Breast epithelium (tissue), 4 donors: ENCODE data around the gene CATSPERZ. TPM values are rescaled to one million over a fixed set of nuclear protein-coding genes. Genes with fewer than 3 reads are reported as not detected.
A peak's percentile ranks its signal among the peaks of the same experiment; 100 is the strongest.
"Not testable (repeated sequence)": the region's sequence is repeated elsewhere in the genome, so short reads cannot be mapped to it uniquely, and the experiment has no call there.

Source experiments
- DNase-seq, 2 donors: peaks; one replicate each; pipeline ENCODE4 v3.0.0-alpha.2; 2019; ENCODE audit warnings: low spot score in 2 of 2
- H3K27ac ChIP-seq, 2 donors: fragments of 200-600 bp; sonication (generic) in 1 of 2; one replicate each; pipeline ENCODE4 v1.5.1; 2016 to 2019; ENCODE audit warnings: mild to moderate bottlenecking in 1 of 2
- H3K27me3 ChIP-seq, 2 donors: fragments of 200-600 bp; sonication (generic) in 1 of 2; one replicate each; pipeline versions ENCODE4 v1.5.1 to v1.6.0; 2017 to 2019; ENCODE audit warnings: control low read depth in 1 of 2, mild to moderate bottlenecking in 1 of 2
- H3K36me3 ChIP-seq: fragments of 200-600 bp; one replicate; pipeline ENCODE4 v1.5.1; 2019
- H3K4me1 ChIP-seq, 2 donors: fragments of 200-600 bp; sonication (generic); one replicate each; pipeline ENCODE4 v1.5.1; 2016 to 2019; ENCODE audit warnings: control low read depth in 1 of 2
- H3K4me3 ChIP-seq, 3 donors: fragments of 200-600 bp; sonication (generic); 1 replicate in 2 of 3; 2 replicates in 1 of 3; pipeline ENCODE4 v1.5.1; 2016 to 2019; ENCODE audit warnings: mild to moderate bottlenecking in 3 of 3, moderate library complexity in 2 of 3
- H3K9me3 ChIP-seq, 2 donors: fragments of 200-600 bp; sonication (generic) in 1 of 2; one replicate each; pipeline ENCODE4 v1.5.1; 2016 to 2019; ENCODE audit warnings: control low read depth in 1 of 2
- POLR2A ChIP-seq: fragments of 450-650 bp; IDR thresholded peaks from one replicate; pipeline ENCODE4 v1.6.1; 2016; ENCODE audit warnings: antibody characterized with exemption, mild to moderate bottlenecking, moderate library complexity
- POLR2AphosphoS5 ChIP-seq, 3 donors: sonication (generic); formaldehyde crosslinking; IDR thresholded peaks; one replicate each; pipeline ENCODE4 v1.6.1; 2017; ENCODE audit warnings: antibody characterized with exemption in 3 of 3
- intact Hi-C: fragments of 100-400 bp; cut with DNase I; formaldehyde crosslinking; loops from one replicate; pipeline ENCODE4 v1.15.1; 2023; ENCODE audit warnings: low total_unique reads
- total RNA-seq, 3 donors: library from RNA; depleted of rRNA; stranded (reverse); fragments of >200 nt; gene quantifications; one replicate each; pipeline ENCODE4 v1.1.0, GENCODE V29; 2016
- TF ChIP-seq, protein P1 (sequence below), 3 donors: fragments of 450-650 bp; IDR thresholded peaks; one replicate each; pipeline ENCODE4 v1.5.1; 2016 to 2017; ENCODE audit warnings: antibody characterized with exemption in 3 of 3, mild to moderate bottlenecking in 3 of 3, moderate library complexity in 3 of 3

CATSPERZ gene
- total RNA-seq, 3 donors from 2014 or later, result 1.8 TPM; not detected in 2

DNA sequence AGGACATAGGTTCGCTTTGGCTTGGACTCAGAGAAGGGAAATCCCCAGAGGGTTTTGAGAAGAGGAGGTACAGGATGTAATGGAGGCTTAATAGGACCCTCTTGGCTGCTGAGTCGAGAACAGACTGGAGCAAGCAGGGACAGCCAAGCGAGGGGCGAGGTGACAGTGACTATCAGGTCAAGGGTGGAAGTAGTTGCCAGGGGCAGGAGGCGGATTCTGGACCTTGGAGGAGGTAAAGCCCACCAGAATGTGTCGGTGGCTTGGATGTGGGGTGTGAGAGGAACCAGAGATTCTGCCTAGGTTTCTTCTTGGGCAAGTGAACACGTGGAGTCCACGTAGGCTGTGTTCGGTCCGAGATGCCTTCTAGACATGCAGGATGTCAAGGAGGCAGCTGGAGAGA is 12.8 kb downstream of the CATSPERZ start:
- no peak for TF ChIP-seq POLR2AphosphoS5 (IDR thresholded peaks at IDR 0.05)
- no peak for DNase-seq
- Histone ChIP-seq H3K9me3 (no peaks in the 10 kb centered on the region), H3K27me3 (no peaks in the 10 kb centered on the region), H3K27ac (peak overlapping the region; percentile 62 to 78), H3K4me3 (no peak overlapping the region), H3K4me1 (peaks cover 0 to 6% of the 10 kb centered on the region in 2 donors), H3K36me3 (no peaks in the 10 kb centered on the region)
- intact Hi-C loops, result no loop called here

DNA sequence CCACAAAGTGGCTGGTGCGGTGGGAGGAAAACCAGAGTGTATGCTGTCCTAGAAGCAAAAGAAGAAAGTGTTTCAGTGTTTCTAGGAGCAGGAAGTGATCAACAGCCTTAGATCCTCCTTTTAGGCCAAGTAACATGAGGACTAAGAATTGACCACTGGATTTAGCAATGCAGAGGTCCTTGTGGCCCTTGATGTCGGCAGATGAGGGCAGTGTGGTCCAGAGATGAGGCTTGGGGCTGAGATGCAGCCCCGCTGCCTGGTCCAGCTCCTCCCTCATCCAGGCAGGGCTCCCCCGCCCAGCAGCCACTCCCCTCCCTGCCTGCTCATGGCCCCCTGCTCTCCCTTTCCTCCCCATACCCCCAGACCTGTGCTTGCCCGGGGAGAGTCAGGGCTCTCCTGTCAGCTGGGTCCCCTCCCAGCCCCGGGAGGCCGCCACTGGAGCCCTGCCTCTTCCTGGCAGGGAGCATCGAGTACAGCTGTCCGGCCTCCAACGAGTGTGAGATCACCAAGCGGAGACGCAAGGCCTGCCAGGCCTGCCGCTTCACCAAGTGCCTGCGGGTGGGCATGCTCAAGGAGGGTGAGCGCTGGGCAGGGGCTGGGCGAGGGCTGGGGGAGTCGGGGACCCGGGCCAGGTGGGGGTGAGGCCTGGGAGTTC is 13.5 kb downstream of the CATSPERZ start:
- Histone ChIP-seq H3K27me3 (no peaks in the 10 kb centered on the region), H3K36me3 (no peaks in the 10 kb centered on the region), H3K9me3 (no peaks in the 10 kb centered on the region), H3K4me1 (peaks cover 0 to 6% of the 10 kb centered on the region in 2 donors), H3K27ac (peak overlapping the region; percentile 62 to 78), H3K4me3 (peak overlapping the region in 2 of 3 donors; percentile 9 to 44)
- TF ChIP-seq, protein P1, sequence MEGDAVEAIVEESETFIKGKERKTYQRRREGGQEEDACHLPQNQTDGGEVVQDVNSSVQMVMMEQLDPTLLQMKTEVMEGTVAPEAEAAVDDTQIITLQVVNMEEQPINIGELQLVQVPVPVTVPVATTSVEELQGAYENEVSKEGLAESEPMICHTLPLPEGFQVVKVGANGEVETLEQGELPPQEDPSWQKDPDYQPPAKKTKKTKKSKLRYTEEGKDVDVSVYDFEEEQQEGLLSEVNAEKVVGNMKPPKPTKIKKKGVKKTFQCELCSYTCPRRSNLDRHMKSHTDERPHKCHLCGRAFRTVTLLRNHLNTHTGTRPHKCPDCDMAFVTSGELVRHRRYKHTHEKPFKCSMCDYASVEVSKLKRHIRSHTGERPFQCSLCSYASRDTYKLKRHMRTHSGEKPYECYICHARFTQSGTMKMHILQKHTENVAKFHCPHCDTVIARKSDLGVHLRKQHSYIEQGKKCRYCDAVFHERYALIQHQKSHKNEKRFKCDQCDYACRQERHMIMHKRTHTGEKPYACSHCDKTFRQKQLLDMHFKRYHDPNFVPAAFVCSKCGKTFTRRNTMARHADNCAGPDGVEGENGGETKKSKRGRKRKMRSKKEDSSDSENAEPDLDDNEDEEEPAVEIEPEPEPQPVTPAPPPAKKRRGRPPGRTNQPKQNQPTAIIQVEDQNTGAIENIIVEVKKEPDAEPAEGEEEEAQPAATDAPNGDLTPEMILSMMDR (IDR thresholded peaks at IDR 0.05), result no peak
- TF ChIP-seq POLR2AphosphoS5 (IDR thresholded peaks at IDR 0.05) (no peak), POLR2A (no peak)
- intact Hi-C loops, result no loop called here
- no peak for DNase-seq

DNA sequence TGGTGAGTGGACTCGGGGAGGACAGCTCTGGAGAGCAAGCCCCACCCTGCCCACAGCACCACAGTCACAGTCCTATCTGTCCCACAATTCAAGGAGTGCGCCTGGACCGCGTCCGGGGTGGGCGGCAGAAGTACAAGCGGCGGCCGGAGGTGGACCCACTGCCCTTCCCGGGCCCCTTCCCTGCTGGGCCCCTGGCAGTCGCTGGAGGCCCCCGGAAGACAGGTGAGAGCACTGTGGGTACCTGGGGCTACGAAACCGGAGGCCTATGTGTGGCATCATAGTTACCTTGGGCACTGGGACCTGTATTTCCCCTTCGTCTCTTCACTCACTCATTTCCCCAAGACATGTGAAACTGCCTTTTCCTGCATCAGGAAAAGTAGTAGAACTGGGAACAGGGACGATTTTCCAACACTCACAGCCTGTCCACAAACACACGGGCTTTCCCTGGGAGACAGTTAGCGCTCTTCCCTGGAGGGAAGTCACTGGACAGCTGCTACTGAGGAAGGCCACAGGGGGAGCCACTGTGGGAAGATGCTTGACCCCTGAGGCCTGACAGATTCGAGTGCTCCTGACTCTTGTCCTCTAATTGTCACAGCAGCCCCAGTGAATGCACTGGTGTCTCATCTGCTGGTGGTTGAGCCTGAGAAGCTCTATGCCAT is 14.1 kb downstream of the CATSPERZ start:
- Histone ChIP-seq H3K27ac (peak overlapping the region; percentile 62 to 78), H3K4me3 (peak overlapping the region in 2 of 3 donors; percentile 9 to 44), H3K4me1 (peaks cover 0 to 12% of the 10 kb centered on the region in 2 donors), H3K36me3 (no peaks in the 10 kb centered on the region), H3K9me3 (no peaks in the 10 kb centered on the region), H3K27me3 (no peaks in the 10 kb centered on the region)
- TF ChIP-seq POLR2A (no peak), POLR2AphosphoS5 (IDR thresholded peaks at IDR 0.05) (no peak)
- TF ChIP-seq, protein P1 (IDR thresholded peaks at IDR 0.05), result no peak
- intact Hi-C loops, result no loop called here
- DNase-seq, result no peak

GRCh38 chr11:64314805-64315561 is 14.8 kb downstream of the CATSPERZ start:
- Histone ChIP-seq H3K9me3 (no peaks in the 10 kb centered on the region), H3K4me3 (no peak overlapping the region), H3K27me3 (no peaks in the 10 kb centered on the region), H3K27ac (no peak overlapping the region), H3K4me1 (peaks cover 0 to 14% of the 10 kb centered on the region in 2 donors), H3K36me3 (no peaks in the 10 kb centered on the region)
- no peak for TF ChIP-seq POLR2AphosphoS5 (IDR thresholded peaks at IDR 0.05)
- TF ChIP-seq, protein P1 (IDR thresholded peaks at IDR 0.05), result no peak
- TF ChIP-seq POLR2A, result no peak
- DNase-seq, result no peak
- intact Hi-C loops, result no loop called here

- H3K9me3 ChIP-seq, DNase-seq, H3K27me3 ChIP-seq, intact Hi-C loops, H3K36me3 ChIP-seq: not testable (repeated sequence)
- peak overlapping the region in 1 of 2 donors; percentile 98 for H3K27ac ChIP-seq
- H3K4me3 ChIP-seq, result peak overlapping the region in 1 of 3 donors; percentile 95
- H3K4me1 ChIP-seq, result peaks cover 0 to 14% of the 10 kb centered on the region in 2 donors
Measured at GRCh38 chr11:64315667-64316526, 15.7 kb downstream of the CATSPERZ start.
